Stomach smooth muscle (tissue), 2 donors: ENCODE data around the gene PARD3B.

ENCODE experiments used
- H3K27ac ChIP-seq: one replicate; pipeline ENCODE4 v1.7.0; 2013; ENCODE audit warnings: mild to moderate bottlenecking, low read length, inconsistent platforms
- H3K27me3 ChIP-seq, 2 donors: one replicate each; pipeline ENCODE4 v1.7.0; 2013; ENCODE audit warnings: low read length in 2 of 2; ENCODE audit not compliant: insufficient read depth in 2 of 2, control insufficient read depth in 1 of 2
- H3K36me3 ChIP-seq, 2 donors: one replicate each; pipeline ENCODE4 v1.7.0; 2013; ENCODE audit warnings: low read length in 2 of 2; ENCODE audit not compliant: control insufficient read depth in 2 of 2, insufficient read depth in 2 of 2
- H3K4me1 ChIP-seq: one replicate; pipeline ENCODE4 v1.7.0; 2013; ENCODE audit warnings: low read length; ENCODE audit not compliant: control insufficient read depth, insufficient read depth
- H3K4me3 ChIP-seq, 2 donors: one replicate each; pipeline ENCODE4 v1.7.0; 2013; ENCODE audit warnings: low read length in 2 of 2
- H3K9ac ChIP-seq, 2 donors: one replicate each; pipeline ENCODE4 v1.7.0; 2013; ENCODE audit warnings: low read length in 2 of 2, mild to moderate bottlenecking in 1 of 2
- H3K9me3 ChIP-seq, 2 donors: one replicate each; pipeline ENCODE4 v1.7.0; 2013; ENCODE audit warnings: low read length in 2 of 2; ENCODE audit not compliant: control insufficient read depth in 2 of 2
- donor health status: healthy.
- donor health status: Pancreatic carcinoma.

PARD3B gene

GRCh38 chr2:205156457-205156856, 611.2 kb downstream of the PARD3B start:
- Histone ChIP-seq H3K27ac (no peak overlapping the region), H3K9ac (no peak overlapping the region), H3K9me3 (no peaks in the 10 kb centered on the region), H3K4me3 (no peak overlapping the region), H3K4me1 (no peaks in the 10 kb centered on the region), H3K36me3 (peaks cover 2 to 3% of the 10 kb centered on the region in 2 donors), H3K27me3 (no peaks in the 10 kb centered on the region)

GRCh38 chr2:205158404-205158803, 613.1 kb downstream of the PARD3B start:
- Histone ChIP-seq H3K9ac (no peak overlapping the region), H3K27ac (no peak overlapping the region), H3K4me3 (no peak overlapping the region), H3K36me3 (peaks cover 2 to 3% of the 10 kb centered on the region in 2 donors), H3K27me3 (no peaks in the 10 kb centered on the region), H3K9me3 (no peaks in the 10 kb centered on the region), H3K4me1 (no peaks in the 10 kb centered on the region)

GRCh38 chr2:205161156-205161839, 616.0 kb downstream of the PARD3B start:
- Histone ChIP-seq H3K27me3 (no peaks in the 10 kb centered on the region), H3K4me3 (no peak overlapping the region), H3K9ac (no peak overlapping the region), H3K9me3 (no peaks in the 10 kb centered on the region), H3K27ac (no peak overlapping the region), H3K36me3 (peaks cover 2 to 3% of the 10 kb centered on the region in 2 donors), H3K4me1 (no peaks in the 10 kb centered on the region)

- Histone ChIP-seq H3K4me1 (no peaks in the 10 kb centered on the region), H3K4me3 (no peak overlapping the region), H3K27me3 (no peaks in the 10 kb centered on the region), H3K27ac (no peak overlapping the region), H3K36me3 (no peaks in the 10 kb centered on the region), H3K9ac (no peak overlapping the region), H3K9me3 (no peaks in the 10 kb centered on the region)
Measured at GRCh38 chr2:205166745-205167144, 621.5 kb downstream of the PARD3B start.

- Histone ChIP-seq H3K27me3 (no peaks in the 10 kb centered on the region), H3K4me3 (no peak overlapping the region), H3K27ac (no peak overlapping the region), H3K36me3 (peaks cover 0 to 3% of the 10 kb centered on the region in 2 donors), H3K9me3 (no peaks in the 10 kb centered on the region), H3K9ac (no peak overlapping the region), H3K4me1 (no peaks in the 10 kb centered on the region)
Measured at GRCh38 chr2:205169012-205169411, 623.7 kb downstream of the PARD3B start.

- H3K9ac ChIP-seq, result no peak overlapping the region
- no peak overlapping the region for H3K27ac ChIP-seq
- no peaks in the 10 kb centered on the region for H3K4me1 ChIP-seq
- peaks cover 0 to 3% of the 10 kb centered on the region in 2 donors for H3K36me3 ChIP-seq
- no peaks in the 10 kb centered on the region for H3K27me3 ChIP-seq
- H3K4me3 ChIP-seq, result no peak overlapping the region
- H3K9me3 ChIP-seq, result no peaks in the 10 kb centered on the region
Measured at GRCh38 chr2:205169464-205169863, 624.2 kb downstream of the PARD3B start.

- Histone ChIP-seq H3K27me3 (no peaks in the 10 kb centered on the region), H3K4me1 (no peaks in the 10 kb centered on the region), H3K4me3 (no peak overlapping the region), H3K9me3 (no peaks in the 10 kb centered on the region), H3K36me3 (peaks cover 0 to 3% of the 10 kb centered on the region in 2 donors), H3K27ac (no peak overlapping the region), H3K9ac (no peak overlapping the region)
Measured at GRCh38 chr2:205170399-205170798, 625.1 kb downstream of the PARD3B start.

GRCh38 chr2:205171261-205171940, 626.1 kb downstream of the PARD3B start:
- H3K4me3 ChIP-seq, result no peak overlapping the region
- H3K27me3 ChIP-seq, result no peaks in the 10 kb centered on the region
- no peak overlapping the region for H3K9ac ChIP-seq
- no peaks in the 10 kb centered on the region for H3K4me1 ChIP-seq
- H3K36me3 ChIP-seq, result peaks cover 0 to 3% of the 10 kb centered on the region in 2 donors
- no peak overlapping the region for H3K27ac ChIP-seq
- H3K9me3 ChIP-seq, result no peaks in the 10 kb centered on the region

GRCh38 chr2:205175831-205176230, 630.6 kb downstream of the PARD3B start:
- no peaks in the 10 kb centered on the region for H3K27me3 ChIP-seq

GRCh38 chr2:205176546-205176945, 631.3 kb downstream of the PARD3B start:
- H3K27me3 ChIP-seq, result no peaks in the 10 kb centered on the region

More at GRCh38 chr2:205175831-205176230, 630.6 kb downstream of the PARD3B start:
- Histone ChIP-seq H3K27ac (peak overlapping the region; percentile 13), H3K4me3 (no peak overlapping the region), H3K9ac (no peak overlapping the region), H3K4me1 (no peaks in the 10 kb centered on the region), H3K9me3 (no peaks in the 10 kb centered on the region), H3K36me3 (peaks cover 0 to 3% of the 10 kb centered on the region in 2 donors)

GRCh38 chr2:205177546-205177945, 632.3 kb downstream of the PARD3B start:
- Histone ChIP-seq H3K27me3 (no peaks in the 10 kb centered on the region), H3K4me1 (no peaks in the 10 kb centered on the region), H3K27ac (no peak overlapping the region)

More at GRCh38 chr2:205176546-205176945, 631.3 kb downstream of the PARD3B start:
- H3K4me1 ChIP-seq, result no peaks in the 10 kb centered on the region
- no peaks in the 10 kb centered on the region for H3K9me3 ChIP-seq
- H3K36me3 ChIP-seq, result peaks cover 0 to 3% of the 10 kb centered on the region in 2 donors
- H3K4me3 ChIP-seq, result no peak overlapping the region
- no peak overlapping the region for H3K27ac ChIP-seq
- H3K9ac ChIP-seq, result no peak overlapping the region

More at GRCh38 chr2:205177546-205177945, 632.3 kb downstream of the PARD3B start:
- Histone ChIP-seq H3K36me3 (no peaks in the 10 kb centered on the region), H3K9me3 (no peaks in the 10 kb centered on the region), H3K4me3 (no peak overlapping the region), H3K9ac (no peak overlapping the region)
